Mucosa of descending colon (tissue), 3 donors: Measurements from ENCODE around the gene HERC6. TPM values are rescaled to one million over a fixed set of nuclear protein-coding genes. Genes with fewer than 3 reads are reported as not detected.

Experiments
- ATAC-seq: fragments of 200-7000 bp; cut with Tn5 transposase; one replicate; pipeline ENCODE4 v1.9.1; 2020; ENCODE audit warnings: mild to moderate bottlenecking, moderate library complexity
- DNase-seq, 3 donors: peaks; one replicate each; pipeline ENCODE4 v3.0.0-alpha.2; 2020
- H3K36me3 ChIP-seq: fragments of 200-600 bp; one replicate; pipeline ENCODE4 v1.8.0; 2021; ENCODE audit warnings: low read depth, mild to moderate bottlenecking
- H3K4me1 ChIP-seq: fragments of 200-600 bp; one replicate; pipeline ENCODE4 v1.8.0; 2021; ENCODE audit warnings: low read depth, mild to moderate bottlenecking
- H3K4me3 ChIP-seq: fragments of 200-600 bp; one replicate; pipeline ENCODE4 v1.8.0; 2021; ENCODE audit warnings: mild to moderate bottlenecking
- H3K9me3 ChIP-seq: fragments of 200-600 bp; one replicate; pipeline ENCODE4 v1.8.0; 2021; ENCODE audit warnings: mild to moderate bottlenecking
- intact Hi-C, 2 donors: fragments of 100-400 bp; cut with DNase I in 1 of 2; cut with micrococcal nuclease in 1 of 2; formaldehyde crosslinking; loops; one replicate each; pipeline versions ENCODE4 v1.11.0 to v1.11.1; 2022; cut with DNase I, micrococcal nuclease
- total RNA-seq, 3 donors: library from RNA; stranded (reverse); fragmentation: NEBNext Ultra II Directional in 2 of 3; extraction: Animal tissue kit (Norgen Biotek cat#: 25700) in 2 of 3; gene quantifications; one replicate each; pipeline versions ENCODE4 v1.2.1 to v1.2.4, GENCODE V29; 2021 to 2023
- TF ChIP-seq, protein P1 (sequence below): fragments of 200-600 bp; IDR thresholded peaks from one replicate; pipeline ENCODE4 v1.8.0; 2022; ENCODE audit warnings: antibody characterized with exemption, mild to moderate bottlenecking
- donor health status: DM: no; HTN: no; CAD: no; lungs with moderate emphysema.
- donor health status: DM: no; HTN: no; CAD: no.
- donor health status: DM: no; HTN: yes; CAD: no.

The HERC6 gene
- total RNA-seq, 3 donors from 2014 or later = 7.5 to 8.8 (median 8.2) TPM

DNA sequence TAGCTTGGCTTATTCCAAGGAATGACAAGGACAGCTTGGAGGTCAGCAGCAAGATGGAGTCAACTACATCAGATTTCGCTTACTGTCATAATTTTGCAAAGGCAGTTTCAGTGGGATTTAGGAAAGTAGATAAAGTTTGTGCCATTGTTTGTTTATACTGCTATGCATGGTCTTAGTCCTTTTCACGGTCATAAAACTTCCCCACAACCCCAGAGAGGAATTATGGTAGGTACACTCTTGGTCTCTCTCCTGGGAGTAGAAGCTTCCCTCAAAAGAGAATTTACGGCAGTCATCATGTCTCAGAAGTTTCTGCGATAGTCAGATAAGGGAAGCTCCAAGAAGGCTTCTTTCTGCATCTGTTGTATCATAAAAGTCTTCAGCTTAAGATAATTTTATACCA, 27.9 kb upstream of the HERC6 start:
- Histone ChIP-seq H3K4me1 (no peaks in the 10 kb centered on the region), H3K36me3 (no peaks in the 10 kb centered on the region), H3K9me3 (peaks cover 5% of the 10 kb centered on the region), H3K4me3 (no peak overlapping the region)
- intact Hi-C loops = no loop called here
- TF ChIP-seq, protein P1, sequence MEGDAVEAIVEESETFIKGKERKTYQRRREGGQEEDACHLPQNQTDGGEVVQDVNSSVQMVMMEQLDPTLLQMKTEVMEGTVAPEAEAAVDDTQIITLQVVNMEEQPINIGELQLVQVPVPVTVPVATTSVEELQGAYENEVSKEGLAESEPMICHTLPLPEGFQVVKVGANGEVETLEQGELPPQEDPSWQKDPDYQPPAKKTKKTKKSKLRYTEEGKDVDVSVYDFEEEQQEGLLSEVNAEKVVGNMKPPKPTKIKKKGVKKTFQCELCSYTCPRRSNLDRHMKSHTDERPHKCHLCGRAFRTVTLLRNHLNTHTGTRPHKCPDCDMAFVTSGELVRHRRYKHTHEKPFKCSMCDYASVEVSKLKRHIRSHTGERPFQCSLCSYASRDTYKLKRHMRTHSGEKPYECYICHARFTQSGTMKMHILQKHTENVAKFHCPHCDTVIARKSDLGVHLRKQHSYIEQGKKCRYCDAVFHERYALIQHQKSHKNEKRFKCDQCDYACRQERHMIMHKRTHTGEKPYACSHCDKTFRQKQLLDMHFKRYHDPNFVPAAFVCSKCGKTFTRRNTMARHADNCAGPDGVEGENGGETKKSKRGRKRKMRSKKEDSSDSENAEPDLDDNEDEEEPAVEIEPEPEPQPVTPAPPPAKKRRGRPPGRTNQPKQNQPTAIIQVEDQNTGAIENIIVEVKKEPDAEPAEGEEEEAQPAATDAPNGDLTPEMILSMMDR = no peak
- DNase-seq = no peak
- no peak for ATAC-seq

DNA sequence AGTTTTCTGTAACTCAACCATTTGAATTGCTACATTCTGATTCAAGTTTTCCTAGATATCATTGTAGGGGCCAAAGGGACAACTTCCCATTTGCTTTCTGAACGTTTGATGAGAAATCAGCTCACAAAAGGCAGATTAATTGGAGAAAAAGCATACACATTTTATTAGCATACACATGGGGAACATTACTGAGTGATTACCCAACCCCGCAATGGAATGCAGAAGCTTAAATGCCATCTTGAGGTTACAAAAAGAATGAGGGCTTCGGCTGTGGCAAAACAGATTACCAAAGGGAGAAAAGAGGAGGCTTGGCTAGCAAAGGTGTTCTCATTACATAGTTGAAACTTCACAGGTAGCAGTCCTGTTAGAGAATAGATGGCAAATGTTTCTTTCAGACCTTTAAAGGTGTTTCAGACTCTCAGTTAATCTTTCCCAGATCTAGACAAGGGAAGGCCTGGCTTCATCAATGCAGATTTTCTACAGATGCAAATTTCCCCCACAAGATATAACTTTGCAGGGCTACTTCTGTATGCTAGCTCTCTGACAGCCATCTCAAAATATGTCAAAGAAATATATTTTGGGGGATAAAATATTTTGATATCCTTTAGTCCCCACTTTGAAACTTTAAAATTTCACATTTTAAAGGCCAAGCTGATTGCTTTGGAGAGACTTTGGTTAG, 26.5 kb upstream of the HERC6 start:
- intact Hi-C loops = no loop called here
- ATAC-seq = no peak

DNA sequence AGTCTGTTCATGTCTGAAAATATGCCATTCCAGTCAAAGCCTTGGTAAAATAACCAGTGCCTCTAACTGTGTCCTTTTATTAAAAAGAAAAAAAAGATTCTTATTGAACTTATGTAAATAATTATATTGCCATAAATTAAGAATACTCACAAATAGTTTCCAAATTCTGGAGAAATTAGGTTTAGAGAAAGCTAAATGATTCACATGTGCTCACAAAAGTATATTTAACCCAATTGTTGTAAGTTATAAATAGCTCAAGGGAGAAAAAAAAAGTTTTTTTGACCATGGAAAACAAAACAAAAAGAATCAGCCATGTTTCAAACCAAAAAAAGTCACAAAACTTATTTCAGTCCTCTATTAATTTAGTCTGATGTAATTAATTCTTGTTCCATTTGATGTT, 25.3 kb upstream of the HERC6 start:
- H3K4me3 ChIP-seq = no peak overlapping the region
- no peak for ATAC-seq
- no peaks in the 10 kb centered on the region for H3K36me3 ChIP-seq
- H3K9me3 ChIP-seq = peaks cover 5% of the 10 kb centered on the region
- H3K4me1 ChIP-seq = no peaks in the 10 kb centered on the region
- intact Hi-C loops = no loop called here
- TF ChIP-seq, protein P1 = no peak
- no peak for DNase-seq

More for the DNA sequence above, 26.5 kb upstream of the HERC6 start:
- Histone ChIP-seq H3K9me3 (peaks cover 5% of the 10 kb centered on the region), H3K4me1 (no peaks in the 10 kb centered on the region), H3K4me3 (no peak overlapping the region), H3K36me3 (no peaks in the 10 kb centered on the region)
- DNase-seq = no peak
- TF ChIP-seq, protein P1 = no peak

DNA sequence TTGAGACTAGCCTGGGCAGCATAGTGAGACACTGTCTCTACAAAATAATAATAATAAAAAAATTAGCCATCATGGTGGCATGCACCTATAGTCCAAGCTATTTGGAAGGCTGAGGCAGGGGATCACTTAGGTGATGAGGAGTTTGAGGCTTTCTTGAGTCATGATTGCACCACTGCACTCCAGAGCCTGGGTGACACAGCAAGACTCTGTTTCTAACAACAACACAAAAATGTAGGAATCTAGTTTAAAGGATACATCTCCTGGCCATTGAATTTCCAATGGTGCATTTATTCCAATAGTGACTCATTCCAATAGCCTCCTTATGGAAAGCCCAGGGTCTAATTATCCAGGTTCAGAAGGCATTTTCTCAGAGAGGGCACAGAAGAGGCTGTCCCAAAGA, 21.9 kb upstream of the HERC6 start:
- H3K4me3 ChIP-seq = no peak overlapping the region
- H3K36me3 ChIP-seq = no peaks in the 10 kb centered on the region
- H3K4me1 ChIP-seq = no peaks in the 10 kb centered on the region
- intact Hi-C loops = no loop called here
- no peak for DNase-seq
- H3K9me3 ChIP-seq = peaks cover 5% of the 10 kb centered on the region
- ATAC-seq = no peak
- TF ChIP-seq, protein P1 = no peak

DNA sequence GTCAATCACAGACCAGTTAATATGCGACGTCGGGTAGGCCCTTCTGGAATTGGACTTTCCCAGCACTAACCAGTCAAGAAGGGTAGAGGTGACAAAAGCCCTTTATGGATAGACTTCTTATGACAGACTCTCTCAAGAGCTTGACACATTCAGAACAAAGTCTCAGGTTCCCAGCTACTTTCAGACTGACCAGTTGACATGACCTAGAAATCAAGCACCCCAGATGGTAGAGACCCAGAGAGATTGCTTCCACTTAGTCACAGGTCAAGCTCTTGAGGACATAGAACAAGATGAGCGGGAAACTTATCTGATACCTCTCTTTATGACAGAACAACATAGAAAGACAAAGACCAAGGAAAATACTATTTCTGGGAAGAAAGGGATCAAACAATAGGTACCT, 21.4 kb upstream of the HERC6 start:
- no peak overlapping the region for H3K4me3 ChIP-seq
- no peaks in the 10 kb centered on the region for H3K4me1 ChIP-seq
- TF ChIP-seq, protein P1 = no peak
- H3K9me3 ChIP-seq = peaks cover 5% of the 10 kb centered on the region
- ATAC-seq (no peak), DNase-seq (no peak)
- intact Hi-C loops = no loop called here
- no peaks in the 10 kb centered on the region for H3K36me3 ChIP-seq

DNA sequence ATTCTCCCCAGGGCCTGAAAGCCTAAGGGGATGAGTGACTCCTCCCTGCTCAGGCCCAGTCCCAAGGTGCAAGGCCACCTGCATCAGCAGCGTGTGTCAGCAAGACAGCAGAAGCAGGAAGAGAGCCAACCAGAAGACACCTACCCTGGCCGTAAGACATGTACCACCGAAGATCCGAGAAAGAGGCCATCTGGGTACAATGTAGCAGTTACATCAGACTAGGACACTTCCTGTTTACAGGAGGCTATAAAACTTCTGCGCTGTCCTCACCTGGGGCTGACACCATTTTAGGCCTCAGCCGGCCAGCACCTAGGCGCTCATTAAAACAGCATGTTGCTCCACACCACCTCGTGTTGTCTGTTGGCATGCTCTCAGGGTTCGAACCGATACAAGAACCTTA, 19.1 kb upstream of the HERC6 start:
- H3K4me3 ChIP-seq = no peak overlapping the region
- H3K9me3 ChIP-seq = no peaks in the 10 kb centered on the region
- TF ChIP-seq, protein P1 = no peak
- H3K4me1 ChIP-seq = no peaks in the 10 kb centered on the region
- intact Hi-C loops = no loop called here
- DNase-seq = no peak
- ATAC-seq = no peak
- no peaks in the 10 kb centered on the region for H3K36me3 ChIP-seq
